Stimulated activated CD8-positive, alpha-beta memory T cell treated with anti-CD3 and anti-CD28 coated beads, Interleukin-12 subunit alpha, Interleukin-12 subunit beta, amount 100 ng/mL, for 24 hours (primary cell): Measurements from ENCODE around the gene PTPRD.

ENCODE experiments used
- DNase-seq: peaks from one replicate; pipeline ENCODE4 v3.0.0-alpha.2; 2020; ENCODE audit errors: extremely low read depth

Gene PTPRD

DNA sequence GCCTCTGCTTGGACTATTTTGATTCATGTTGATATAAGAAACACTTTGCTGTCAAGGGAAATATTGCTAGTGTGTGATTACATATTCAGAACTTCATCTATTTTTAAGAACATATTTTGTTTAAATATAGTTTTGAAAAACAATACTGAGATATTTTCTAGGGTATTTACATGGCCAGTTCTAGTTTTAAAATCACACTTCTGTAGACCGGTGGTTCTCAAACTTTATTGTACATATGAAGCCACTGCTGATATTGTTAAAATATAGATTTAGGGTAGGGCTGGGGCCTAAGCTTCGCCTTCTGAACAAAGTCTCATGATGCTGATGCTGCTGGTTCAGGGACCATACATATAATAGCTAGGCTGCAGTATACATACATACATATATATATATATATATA, 1000.0 kb downstream of the PTPRD start:
- DNase-seq, result no peak

GRCh38 chr9:9612270-9612669, 1000.5 kb downstream of the PTPRD start:
- no peak for DNase-seq

DNA sequence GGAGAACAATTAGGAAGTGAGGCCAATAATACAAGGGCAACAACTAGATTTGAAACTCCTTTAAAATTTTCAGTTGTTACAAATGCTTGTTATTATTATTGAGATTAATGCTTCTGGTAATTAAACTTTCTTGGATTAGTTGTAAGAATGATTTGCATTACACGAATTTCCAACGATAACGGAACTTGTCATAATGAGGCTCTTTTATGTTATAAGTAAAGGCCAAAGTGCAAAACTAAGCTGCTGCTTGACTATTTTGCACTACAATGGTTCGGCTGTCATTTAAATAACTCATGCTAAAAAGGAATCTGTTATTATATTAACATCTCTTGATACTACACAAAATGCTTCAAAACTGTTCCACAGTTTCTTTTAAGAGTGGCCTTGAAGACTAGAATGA, 1007.1 kb downstream of the PTPRD start:
- DNase-seq, result no peak

- DNase-seq, result no peak
These were observed 1009.5 kb downstream of the PTPRD start for GRCh38 chr9:9603345-9603744.

- DNase-seq, result no peak
These were observed 1014.1 kb downstream of the PTPRD start for GRCh38 chr9:9598723-9599122.

- no peak for DNase-seq
These were observed 1020.7 kb downstream of the PTPRD start for GRCh38 chr9:9592104-9592503.

- no peak for DNase-seq
These were observed 1026.9 kb downstream of the PTPRD start for GRCh38 chr9:9585920-9586319.

DNA sequence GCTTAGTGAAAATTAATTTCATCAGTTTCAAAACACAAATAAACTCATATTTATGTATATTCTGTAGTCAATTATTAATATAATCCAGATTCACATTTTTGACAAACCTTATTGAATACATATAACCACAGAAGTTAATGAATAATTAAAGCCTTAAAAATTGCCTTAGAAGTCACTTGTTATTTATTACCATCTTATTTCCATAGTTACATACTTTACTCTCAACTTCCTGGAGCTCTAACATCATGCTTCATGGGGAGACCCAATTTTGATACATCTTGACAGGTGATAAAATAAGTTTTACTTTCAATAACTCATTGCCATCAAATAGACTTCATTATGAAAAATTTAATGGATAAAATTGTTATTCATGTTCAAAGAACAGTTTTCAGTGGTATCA, 1038.7 kb downstream of the PTPRD start:
- DNase-seq, result no peak

- DNase-seq, result no peak
These were observed 1047.1 kb downstream of the PTPRD start for GRCh38 chr9:9565700-9566099.

DNA sequence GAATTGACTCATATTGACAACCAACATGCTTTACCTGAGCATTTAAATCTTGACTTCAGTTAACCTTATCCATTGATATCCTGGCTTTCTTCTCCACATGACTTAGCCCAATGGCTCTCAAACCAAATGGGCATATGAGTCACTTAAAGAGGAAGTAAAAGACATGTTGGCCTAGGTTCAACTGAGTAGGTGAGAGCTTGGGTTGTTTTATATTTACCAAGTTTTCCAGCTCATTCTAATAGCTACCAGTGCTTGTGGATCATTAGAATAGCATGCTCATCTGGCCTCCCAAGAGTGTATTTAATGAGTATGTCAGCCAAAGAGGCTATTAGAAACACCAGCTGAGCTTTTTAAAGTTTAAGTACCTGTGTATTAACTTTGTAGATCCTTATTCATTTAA, 1049.0 kb downstream of the PTPRD start:
- no peak for DNase-seq

DNA sequence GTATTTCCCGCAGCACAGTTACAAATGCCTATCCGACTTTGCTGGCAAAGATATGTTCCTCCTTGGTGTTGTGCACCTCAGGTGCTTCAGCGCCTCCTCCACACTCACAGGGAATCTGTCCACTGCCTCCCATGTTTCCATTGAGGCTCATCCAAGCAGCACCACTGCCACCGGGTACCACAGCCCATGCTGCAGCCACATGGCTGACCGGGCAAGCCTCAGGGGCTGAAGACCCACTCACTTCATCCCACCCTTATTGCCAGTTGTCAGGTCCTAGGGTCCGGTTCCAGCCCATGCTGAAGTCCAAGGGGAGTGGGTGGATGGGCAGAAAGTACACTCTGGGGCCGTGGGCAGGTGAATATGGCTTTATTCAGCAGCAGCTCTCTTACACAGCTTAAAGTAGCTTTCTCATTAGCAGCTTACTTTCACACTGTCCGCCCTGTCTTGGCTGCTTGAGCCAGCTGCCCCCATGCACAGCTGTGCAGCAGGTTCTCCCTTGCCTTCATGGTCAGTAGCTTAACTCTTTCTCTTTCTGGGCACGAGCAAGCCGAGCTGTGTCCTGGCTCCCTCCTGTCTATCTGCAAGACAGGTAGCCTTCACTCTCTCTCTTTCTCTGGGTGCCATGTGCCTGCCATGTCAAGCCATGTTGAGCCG, 1052.3 kb downstream of the PTPRD start:
- no peak for DNase-seq

DNA sequence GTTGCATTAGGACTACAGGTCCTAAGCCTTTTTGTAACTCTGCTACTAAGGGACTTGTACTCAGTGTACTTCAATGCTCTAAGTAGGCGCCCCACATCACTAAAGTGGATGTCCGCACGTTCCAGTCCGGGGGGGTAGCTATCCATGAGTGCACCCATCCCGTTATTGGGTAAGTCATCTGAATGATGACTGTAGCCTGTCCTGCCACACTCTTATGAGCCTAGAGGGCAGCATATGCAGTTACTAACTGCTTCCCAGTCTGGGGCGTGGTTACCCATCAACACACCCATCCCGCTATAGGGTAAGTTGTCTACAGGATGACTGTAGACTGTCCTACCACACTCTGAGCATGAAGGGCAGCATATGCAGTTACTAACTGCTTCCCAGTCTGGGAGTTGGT, 1053.9 kb downstream of the PTPRD start:
- no peak for DNase-seq

DNA sequence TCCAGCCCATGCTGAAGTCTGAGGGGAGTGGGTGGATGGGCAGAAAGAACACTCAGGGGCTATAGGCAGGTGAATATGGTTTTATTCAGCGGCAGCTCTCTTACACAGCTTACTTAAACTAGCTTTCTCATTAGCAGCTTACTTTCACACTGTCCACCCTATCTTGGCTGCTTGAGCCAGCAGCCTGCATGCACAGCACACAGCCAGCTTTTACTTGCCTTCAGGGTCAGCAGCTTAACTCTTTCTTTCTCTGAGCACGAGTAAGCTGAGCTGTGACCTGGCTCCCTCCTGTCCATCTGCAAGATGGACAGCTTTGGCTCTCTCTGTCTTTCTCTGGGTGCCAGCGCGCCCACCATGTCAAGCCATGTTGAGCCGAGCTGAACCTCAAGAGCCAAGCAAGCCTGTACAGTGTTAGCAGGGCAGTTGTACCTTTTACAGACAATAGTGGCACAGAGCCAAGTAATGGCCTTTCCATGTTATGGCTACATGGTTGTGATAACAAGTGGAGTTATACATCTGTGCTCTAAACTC, 1054.9 kb downstream of the PTPRD start:
- no peak for DNase-seq

GRCh38 chr9:9556865-9557803, 1055.7 kb downstream of the PTPRD start:
- DNase-seq, result no peak

DNA sequence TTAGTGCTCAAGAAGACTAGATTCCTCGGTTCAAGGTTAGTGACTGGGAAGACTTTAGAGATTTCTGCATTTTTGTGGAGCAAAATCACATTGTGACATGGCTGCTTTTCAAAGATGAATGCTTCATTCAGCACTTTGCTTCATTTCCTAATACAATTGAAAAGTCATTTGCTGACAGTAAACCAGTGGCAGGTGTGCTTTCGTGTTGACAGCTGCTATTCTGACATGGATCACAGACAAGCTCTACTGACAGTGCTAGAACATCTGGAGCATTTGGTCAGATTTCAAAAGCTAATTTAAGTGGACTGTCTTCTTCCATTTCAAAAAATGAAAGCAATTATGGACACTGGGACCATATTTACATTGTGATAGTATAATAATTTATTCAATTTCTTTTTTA, 1060.1 kb downstream of the PTPRD start:
- no peak for DNase-seq

DNA sequence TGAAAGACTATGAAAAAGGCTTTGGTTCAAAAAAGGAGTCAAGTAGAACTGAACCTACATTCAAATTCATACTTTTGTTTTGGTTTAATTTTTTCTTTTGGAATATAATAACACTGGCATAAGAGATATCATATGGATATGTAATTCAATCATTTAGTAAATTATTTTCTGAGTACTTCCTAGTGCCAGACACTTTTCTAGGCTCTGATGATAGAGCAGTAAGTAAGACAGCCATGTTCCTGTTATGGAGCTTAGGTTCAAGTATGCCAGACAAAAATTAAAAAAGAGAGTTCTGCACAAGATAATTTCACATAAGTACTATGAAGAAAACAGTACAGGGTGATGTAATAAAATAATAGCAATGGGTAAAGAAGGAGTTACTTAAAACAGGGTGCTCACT, 1074.0 kb downstream of the PTPRD start:
- DNase-seq, result no peak

GRCh38 chr9:9538356-9538755, 1074.4 kb downstream of the PTPRD start:
- no peak for DNase-seq

DNA sequence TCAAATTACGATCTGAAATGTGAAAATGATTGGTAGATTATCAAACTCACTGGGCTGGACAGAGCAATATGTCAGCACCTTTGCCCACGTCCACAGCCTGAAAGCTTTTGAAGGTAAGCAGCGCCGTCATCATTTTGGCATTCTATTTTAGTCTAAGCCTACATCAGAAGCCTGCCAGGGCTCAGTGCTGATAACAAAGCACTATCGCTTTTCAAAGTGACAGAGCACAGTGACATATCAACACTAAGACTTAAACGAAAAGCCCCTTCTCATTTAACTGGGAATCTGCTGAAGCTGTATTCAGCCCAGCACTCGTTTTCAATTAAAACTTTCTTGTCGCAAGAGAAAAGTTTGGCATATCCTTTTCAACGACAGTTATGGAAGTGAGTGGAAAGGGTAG, 1076.3 kb downstream of the PTPRD start:
- no peak for DNase-seq

DNA sequence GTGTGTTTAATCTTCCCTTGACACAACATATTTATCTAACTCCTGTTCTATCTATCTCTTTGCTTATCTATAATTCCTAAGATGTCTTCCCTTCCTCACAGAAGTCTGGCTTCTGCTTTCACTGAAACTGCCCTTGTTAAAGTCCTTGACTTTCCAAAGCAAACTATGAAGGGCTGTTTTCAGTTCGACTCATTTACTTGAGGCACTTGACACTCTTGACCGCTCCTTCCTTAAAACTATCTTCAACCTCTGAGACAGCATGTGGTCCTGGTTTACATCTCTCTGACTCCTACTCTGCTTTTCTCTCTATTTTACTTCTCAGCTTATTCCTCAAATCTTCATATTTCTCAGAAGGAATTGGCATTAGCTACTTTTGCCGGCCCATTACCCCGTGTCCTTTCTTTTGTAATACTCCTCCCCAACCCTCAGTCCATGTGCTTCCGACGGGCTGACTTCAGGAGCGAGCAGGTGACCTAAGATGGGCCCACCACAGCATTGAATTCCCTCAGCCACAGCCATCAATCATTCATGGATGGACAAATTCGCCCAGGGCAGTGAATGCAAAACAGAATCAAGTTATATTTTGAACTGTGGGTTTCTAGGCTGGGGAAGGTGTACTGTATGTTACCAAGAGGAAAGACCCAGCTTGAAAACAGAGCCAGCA, 1089.2 kb downstream of the PTPRD start:
- DNase-seq, result no peak

DNA sequence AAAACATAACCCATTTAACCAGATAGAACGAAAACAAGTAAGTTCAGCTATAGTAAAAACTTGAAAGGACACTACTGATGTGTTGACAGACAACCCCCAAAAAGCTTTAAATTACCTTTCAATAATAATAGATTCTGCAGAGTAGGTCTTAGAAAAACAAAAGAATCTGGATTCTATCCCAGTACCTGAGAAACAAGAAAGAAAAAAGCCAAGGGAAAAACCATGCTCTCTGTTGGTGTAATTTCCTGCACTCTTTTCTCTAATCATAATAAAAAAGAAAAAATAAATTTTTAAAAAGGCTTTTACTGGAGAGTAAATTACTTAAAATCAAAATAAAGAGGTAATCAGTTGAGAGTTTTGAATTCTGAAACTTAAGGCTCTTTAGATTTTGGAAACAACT, 1090.4 kb downstream of the PTPRD start:
- no peak for DNase-seq

DNA sequence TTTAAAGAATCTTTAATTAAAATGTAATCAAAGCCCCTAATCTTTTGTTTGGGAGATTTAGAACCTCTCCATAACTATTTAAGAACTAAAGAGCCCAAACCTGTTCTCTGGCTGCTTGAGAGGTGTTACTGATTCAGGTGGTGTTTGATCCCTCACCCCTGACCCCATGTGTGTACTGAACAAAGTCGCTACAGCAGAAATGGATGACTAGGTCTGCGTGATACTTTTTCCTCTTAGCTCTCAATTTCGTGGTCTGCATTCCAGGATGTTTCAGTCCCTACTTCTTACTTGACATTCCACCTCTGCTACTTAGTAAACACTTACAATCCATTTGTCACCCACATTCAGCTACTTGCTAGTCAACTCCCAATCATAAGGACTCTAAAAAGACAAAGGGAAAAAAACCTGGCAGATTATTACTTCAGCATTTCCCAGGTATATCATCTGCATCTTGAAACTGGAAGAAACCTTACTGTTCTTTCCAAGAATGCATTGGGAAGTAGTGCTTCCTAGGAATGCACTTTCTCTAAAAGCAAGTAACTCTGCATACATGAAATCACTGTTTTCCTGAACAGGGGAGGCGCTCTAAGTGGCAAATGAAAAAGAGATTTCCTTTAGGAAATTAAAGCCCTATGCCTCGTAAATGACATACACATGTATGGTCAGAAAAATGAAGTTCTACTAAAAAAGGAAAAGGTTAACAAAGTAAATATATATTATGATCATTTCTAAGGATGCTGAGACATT, 1091.6 kb downstream of the PTPRD start:
- DNase-seq, result no peak

- no peak for DNase-seq
These were observed 1107.9 kb downstream of the PTPRD start for GRCh38 chr9:9504869-9505268.
